NCI-H2029 (cell line): ENCODE data around the gene C1orf122.
"Not testable (repeated sequence)": the region's sequence is repeated elsewhere in the genome, so short reads cannot be mapped to it uniquely, and the experiment has no call there.

Experiments
- DNase-seq: peaks from one replicate; lab custom pipeline; 2025; lab: John Stamatoyannopoulos, UW

The C1orf122 gene

GRCh38 chr1:37807555-37808368, at the start of gene C1orf122, which contains the start of gene YRDC:
Gene C1orf122 (plus strand): TSS chr1:37807790. CDS start chr1:37808405, 615 bp downstream.
Gene YRDC (minus strand): TSS chr1:37808208. CDS start chr1:37808180, 28 bp downstream.
- peak; percentile 99 for DNase-seq

- DNase-seq = no peak
These were observed 48.1 kb upstream of the C1orf122 start for GRCh38 chr1:37759451-37759850.

GRCh38 chr1:37761416-37762095, 46.0 kb upstream of the C1orf122 start:
- no peak for DNase-seq

GRCh38 chr1:37762516-37762915, 45.1 kb upstream of the C1orf122 start:
- DNase-seq = no peak

GRCh38 chr1:37763791-37764413, 43.7 kb upstream of the C1orf122 start:
- DNase-seq = no peak

GRCh38 chr1:37764414-37764825, 43.2 kb upstream of the C1orf122 start:
- DNase-seq = no peak

GRCh38 chr1:37764888-37765441, 42.6 kb upstream of the C1orf122 start, which contains the start of gene EPHA10:
Gene EPHA10 (minus strand): TSS chr1:37765120. CDS start chr1:37765066, 54 bp downstream.
- DNase-seq = peak; percentile 64

- no peak for DNase-seq
These were observed 41.5 kb upstream of the C1orf122 start for GRCh38 chr1:37765916-37766664.

- DNase-seq = no peak
These were observed 40.1 kb upstream of the C1orf122 start for GRCh38 chr1:37767488-37767887.

GRCh38 chr1:37771440-37771839, 36.1 kb upstream of the C1orf122 start:
- DNase-seq = not testable (repeated sequence)

- DNase-seq = no peak
These were observed 30.6 kb upstream of the C1orf122 start for GRCh38 chr1:37776946-37777516.

- no peak for DNase-seq
These were observed 28.9 kb upstream of the C1orf122 start for GRCh38 chr1:37778654-37779053.

GRCh38 chr1:37782491-37782890, 25.1 kb upstream of the C1orf122 start:
- DNase-seq = no peak

- no peak for DNase-seq
These were observed 14.5 kb upstream of the C1orf122 start for GRCh38 chr1:37792943-37793686.

GRCh38 chr1:37793773-37794371, 13.7 kb upstream of the C1orf122 start, which contains the start of gene MANEAL:
Gene MANEAL (plus strand): TSS chr1:37793847. CDS start chr1:37794183, 336 bp downstream.
- DNase-seq = peak; percentile 82

GRCh38 chr1:37794372-37795339, 12.9 kb upstream of the C1orf122 start:
- DNase-seq = no peak

GRCh38 chr1:37795340-37796125, 12.1 kb upstream of the C1orf122 start:
- DNase-seq = peak; percentile 65
